Aorta (tissue), 5 donors: Measurements from ENCODE around the gene NR4A3. TPM values are rescaled to one million over a fixed set of nuclear protein-coding genes. Genes with fewer than 3 reads are reported as not detected.
A peak's percentile ranks its signal among the peaks of the same experiment; 100 is the strongest.
"Not testable (repeated sequence)": the region's sequence is repeated elsewhere in the genome, so short reads cannot be mapped to it uniquely, and the experiment has no call there.

Source experiments
- ATAC-seq: fragments of 200-7000 bp; cut with Tn5 transposase; one replicate; pipeline ENCODE4 v1.9.1; 2022; ENCODE audit warnings: moderate library complexity; ENCODE audit not compliant: low FRiP score
- DNase-seq, 2 donors: peaks; one replicate each; pipeline ENCODE4 v3.0.0-alpha.2; 2020
- H3K27ac ChIP-seq, 2 donors: one replicate each; pipeline ENCODE4 v1.5.1; 2013; ENCODE audit warnings: low read length in 2 of 2, mild to moderate bottlenecking in 2 of 2, moderate library complexity in 2 of 2, control low read depth in 1 of 2, inconsistent platforms in 1 of 2, low read depth in 1 of 2
- H3K27me3 ChIP-seq, 2 donors: one replicate each; pipeline ENCODE4 v1.6.1; 2013; ENCODE audit warnings: control low read depth in 1 of 2, low read length in 1 of 2, mild to moderate bottlenecking in 1 of 2, moderate library complexity in 1 of 2; ENCODE audit not compliant: insufficient read depth in 2 of 2, control insufficient read depth in 1 of 2
- H3K36me3 ChIP-seq, 2 donors: one replicate each; pipeline ENCODE4 v1.6.1; 2013; ENCODE audit warnings: control low read depth in 1 of 2, low read length in 1 of 2, mild to moderate bottlenecking in 1 of 2; ENCODE audit not compliant: insufficient read depth in 2 of 2, control insufficient read depth in 1 of 2
- H3K4me1 ChIP-seq, 2 donors: one replicate each; pipeline ENCODE4 v1.6.1; 2013; ENCODE audit warnings: low read length in 2 of 2, control low read depth in 1 of 2, mild to moderate bottlenecking in 1 of 2, moderate library complexity in 1 of 2; ENCODE audit not compliant: insufficient read depth in 2 of 2, control insufficient read depth in 1 of 2
- H3K4me3 ChIP-seq, 2 donors: one replicate each; pipeline ENCODE4 v1.5.1; 2013; ENCODE audit warnings: low read length in 2 of 2, control low read depth in 1 of 2, mild to moderate bottlenecking in 1 of 2
- H3K9me3 ChIP-seq: one replicate; pipeline ENCODE4 v1.6.1; 2013; ENCODE audit warnings: mild to moderate bottlenecking, low read length; ENCODE audit not compliant: control insufficient read depth
- WGBS, 2 donors: extraction: QIAGEN DNeasy Blood & Tissue Kit; methylation state at CpG; one replicate each; pipeline ENCODE4 v1.1.7; 2013; 5-methylcytosine and 5-hydroxymethylcytosine counted together
- intact Hi-C, 2 donors: fragments of 100-400 bp; cut with DNase I; formaldehyde crosslinking; loops; one replicate each; pipeline versions ENCODE4 v1.14.2 to v1.15.0; 2022
- polyA plus RNA-seq, 2 donors: library from polyadenylated mRNA; stranded (reverse); fragments of 200-250 nt; gene quantifications; one replicate each; pipeline ENCODE4 v1.2.3, GENCODE V29; 2013
- total RNA-seq, 2 donors: library from RNA; stranded (reverse); fragmentation: NEBNext Ultra II Directional; extraction: Animal tissue kit (Norgen Biotek cat#: 25700); gene quantifications; one replicate each; pipeline ENCODE4 v1.2.1, GENCODE V29; 2021
- donor health status: healthy with polysubstance abuse.
- donor health status: Bipolar disorder and iron deficiency.
- donor health status: DM: no; HTN: no; CAD: no.
- donor health status: DM: no; HTN: no; CAD: no.
- donor health status: DM: yes; HTN: yes; CAD: no.

Gene NR4A3
- total and polyA plus RNA-seq, 4 donors, result 0.50 to 60.3 (median 14.1) TPM

DNA sequence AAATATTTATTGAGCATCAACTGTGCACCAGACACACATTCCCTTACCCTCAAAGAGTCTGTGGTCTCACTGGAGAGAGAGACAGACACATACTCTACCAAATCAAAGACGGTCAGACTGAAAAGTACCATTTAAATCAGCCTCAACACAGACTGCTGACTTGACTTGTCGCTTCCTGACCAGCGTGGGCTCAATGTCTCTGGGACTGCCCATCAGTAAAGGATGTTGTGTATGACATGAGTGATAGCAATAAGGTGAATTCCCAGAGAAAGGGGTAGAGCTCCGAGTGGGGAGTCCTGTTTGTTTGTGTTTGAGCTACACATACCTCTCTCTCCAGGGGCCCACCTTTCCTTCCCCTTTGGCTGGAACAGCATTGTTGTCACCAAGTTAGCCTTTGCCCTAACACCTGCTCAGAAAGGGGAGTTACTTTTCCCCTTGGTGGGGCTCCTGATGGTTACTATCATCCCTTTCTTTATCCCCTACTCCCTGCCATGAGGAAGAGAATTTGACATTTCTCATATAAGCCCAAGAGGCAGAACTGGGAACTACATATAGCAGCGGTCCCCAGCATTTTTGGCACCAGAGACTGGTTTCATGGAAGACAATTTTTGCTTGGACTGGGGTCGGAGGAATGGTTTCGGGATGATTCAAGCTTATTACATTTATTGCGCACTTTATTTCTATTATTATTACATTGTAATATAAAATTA is 33.9 kb downstream of the NR4A3 start:
- Histone ChIP-seq H3K4me1 (peaks cover 0 to under 1% of the 10 kb centered on the region in 2 donors), H3K27me3 (no peaks in the 10 kb centered on the region), H3K27ac (no peak overlapping the region), H3K36me3 (no peaks in the 10 kb centered on the region), H3K9me3 (no peaks in the 10 kb centered on the region), H3K4me3 (no peak overlapping the region)
- no peak for DNase-seq
- 88 to 89% methylated on average over 8 of the region's 8 CpGs for WGBS, 2 donors
- intact Hi-C loops, result no loop called here
- ATAC-seq, result no peak

DNA sequence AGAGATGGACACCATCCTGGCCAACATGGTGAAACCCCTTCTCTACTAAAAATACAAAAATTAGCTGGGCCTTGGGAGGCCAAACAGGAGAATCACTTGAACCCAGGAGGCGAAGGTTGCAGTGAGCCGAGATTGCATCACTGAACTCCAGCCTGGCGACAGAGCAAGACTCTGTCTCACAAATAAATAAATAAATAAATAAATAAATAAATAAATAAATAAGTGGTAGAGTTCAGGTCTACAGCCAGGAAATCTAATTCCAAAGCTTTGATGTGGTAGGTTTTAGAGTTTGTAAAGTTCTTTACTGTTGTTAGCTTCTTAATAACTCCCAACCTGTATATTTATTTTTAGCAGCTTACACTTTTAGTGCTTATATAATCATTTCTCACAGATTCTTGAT is 35.9 kb downstream of the NR4A3 start:
- WGBS, 2 donors, result 95 to 96% methylated on average over 3 of the region's 3 CpGs
- ATAC-seq, H3K4me1 ChIP-seq, intact Hi-C loops, H3K36me3 ChIP-seq, H3K27ac ChIP-seq, DNase-seq, H3K27me3 ChIP-seq, H3K4me3 ChIP-seq, H3K9me3 ChIP-seq: not testable (repeated sequence)

DNA sequence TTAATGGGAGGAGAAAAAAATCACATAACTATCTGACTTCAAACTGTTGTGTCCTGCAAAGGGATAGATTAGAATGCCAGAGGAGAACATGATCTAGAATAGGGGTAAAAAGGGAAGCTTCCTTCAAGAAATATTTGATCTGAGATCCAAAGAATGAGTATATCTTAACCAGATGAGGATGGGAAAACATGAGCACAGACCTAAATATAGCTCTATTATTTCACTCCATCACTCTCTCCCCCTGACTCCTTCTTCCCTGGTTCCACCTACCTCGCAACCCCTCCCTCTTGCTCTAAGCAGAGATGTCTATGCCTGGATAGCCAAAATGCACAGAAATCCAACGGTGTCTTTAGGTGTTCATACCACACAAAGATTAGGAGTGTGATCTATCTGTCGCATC is 36.4 kb downstream of the NR4A3 start:
- Histone ChIP-seq H3K36me3 (no peaks in the 10 kb centered on the region), H3K4me3 (no peak overlapping the region), H3K9me3 (no peaks in the 10 kb centered on the region), H3K27ac (no peak overlapping the region), H3K27me3 (no peaks in the 10 kb centered on the region), H3K4me1 (peaks cover 0 to 1% of the 10 kb centered on the region in 2 donors)
- ATAC-seq, result no peak
- no peak for DNase-seq
- intact Hi-C loops, result no loop called here
- 95 to 99% methylated on average over 3 of the region's 3 CpGs for WGBS, 2 donors

DNA sequence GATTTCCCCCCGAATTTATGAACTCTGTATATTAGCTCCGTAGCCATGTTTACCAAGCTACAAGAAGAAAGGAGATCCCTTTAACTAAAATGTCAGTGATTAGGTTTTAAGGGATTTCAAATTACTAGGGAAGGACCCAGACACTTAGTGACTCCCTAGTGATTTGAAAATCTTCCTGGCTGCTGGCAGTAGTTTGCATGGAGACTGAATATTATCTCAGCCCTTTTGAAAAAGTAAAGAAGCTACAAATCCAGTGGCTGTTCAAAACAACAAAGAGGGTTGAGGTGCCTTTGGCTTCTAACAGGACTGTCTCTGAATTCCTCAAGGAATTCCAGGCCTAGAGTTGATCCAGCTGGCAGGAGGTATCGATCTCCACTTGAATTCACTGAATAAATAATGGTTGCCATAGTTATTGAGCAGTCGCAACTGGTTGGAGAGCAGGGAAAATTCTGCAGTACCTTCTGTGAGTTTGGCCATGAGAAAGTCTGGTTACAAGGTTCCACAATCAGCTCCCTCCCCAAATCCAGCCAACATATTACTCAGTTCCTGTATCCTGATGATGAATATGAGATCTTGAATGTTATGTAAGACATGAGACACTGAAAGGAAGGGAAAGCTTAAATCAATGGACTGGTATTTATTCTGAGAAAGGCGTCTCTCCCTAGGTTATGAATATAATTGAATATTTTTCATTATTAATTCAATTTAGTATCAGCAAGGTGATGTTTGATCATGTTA is 37.7 kb downstream of the NR4A3 start:
- ATAC-seq, result peak; percentile 38
- WGBS, 2 donors, result 61 to 68% methylated on average over 5 of the region's 5 CpGs
- Histone ChIP-seq H3K36me3 (peaks cover 0 to 4% of the 10 kb centered on the region in 2 donors), H3K4me3 (no peak overlapping the region), H3K27ac (no peak overlapping the region), H3K27me3 (no peaks in the 10 kb centered on the region), H3K4me1 (peaks cover 0 to 1% of the 10 kb centered on the region in 2 donors), H3K9me3 (no peaks in the 10 kb centered on the region)
- DNase-seq, result no peak
- intact Hi-C loops, result no loop called here

DNA sequence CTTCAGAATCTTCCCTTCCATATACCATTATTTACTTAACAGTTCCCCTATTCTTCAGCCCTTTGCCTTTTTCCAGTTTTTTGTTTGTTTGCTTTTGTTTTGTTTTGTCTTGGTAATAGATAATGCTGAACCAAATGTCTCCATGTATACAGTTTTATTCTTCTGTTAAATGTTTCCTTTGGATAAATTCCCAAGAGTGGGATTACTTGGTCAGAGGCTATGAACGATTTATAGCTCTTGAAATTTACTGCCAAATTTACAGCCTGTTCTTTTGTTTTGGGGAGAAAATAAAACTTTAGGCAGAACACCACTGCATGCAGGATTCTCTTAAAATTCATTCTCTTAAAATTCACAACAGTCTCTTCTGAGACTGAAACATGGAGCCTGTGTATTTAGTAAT is 38.6 kb downstream of the NR4A3 start:
- Histone ChIP-seq H3K27ac (no peak overlapping the region), H3K4me3 (no peak overlapping the region)

DNA sequence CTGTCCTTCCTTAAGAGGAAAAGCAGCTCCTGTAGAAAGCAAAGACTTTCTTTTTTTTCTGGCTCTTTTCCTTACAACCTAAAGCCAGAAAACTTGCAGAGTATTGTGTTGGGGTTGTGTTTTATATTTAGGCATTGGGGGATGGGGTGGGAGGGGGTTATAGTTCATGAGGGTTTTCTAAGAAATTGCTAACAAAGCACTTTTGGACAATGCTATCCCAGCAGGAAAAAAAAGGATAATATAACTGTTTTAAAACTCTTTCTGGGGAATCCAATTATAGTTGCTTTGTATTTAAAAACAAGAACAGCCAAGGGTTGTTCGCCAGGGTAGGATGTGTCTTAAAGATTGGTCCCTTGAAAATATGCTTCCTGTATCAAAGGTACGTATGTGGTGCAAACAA is 42.3 kb downstream of the NR4A3 start:
- Histone ChIP-seq H3K27me3 (no peaks in the 10 kb centered on the region), H3K4me1 (peaks cover 0 to 1% of the 10 kb centered on the region in 2 donors), H3K27ac (no peak overlapping the region), H3K4me3 (no peak overlapping the region), H3K36me3 (peaks cover 0 to 6% of the 10 kb centered on the region in 2 donors), H3K9me3 (no peaks in the 10 kb centered on the region)
- intact Hi-C loops, result no loop called here
- DNase-seq (no peak), ATAC-seq (no peak)
- WGBS, 2 donors, result 95 to 98% methylated on average over 2 of the region's 2 CpGs

More for the DNA sequence above, 38.6 kb downstream of the NR4A3 start:
- intact Hi-C loops, result no loop called here
- Histone ChIP-seq H3K27me3 (no peaks in the 10 kb centered on the region), H3K9me3 (no peaks in the 10 kb centered on the region), H3K4me1 (peaks cover 0 to 1% of the 10 kb centered on the region in 2 donors), H3K36me3 (peaks cover 0 to 6% of the 10 kb centered on the region in 2 donors)
- 4 to 9% methylated on average over 1 of the region's 1 CpG for WGBS, 2 donors
- DNase-seq, result no peak
- no peak for ATAC-seq

DNA sequence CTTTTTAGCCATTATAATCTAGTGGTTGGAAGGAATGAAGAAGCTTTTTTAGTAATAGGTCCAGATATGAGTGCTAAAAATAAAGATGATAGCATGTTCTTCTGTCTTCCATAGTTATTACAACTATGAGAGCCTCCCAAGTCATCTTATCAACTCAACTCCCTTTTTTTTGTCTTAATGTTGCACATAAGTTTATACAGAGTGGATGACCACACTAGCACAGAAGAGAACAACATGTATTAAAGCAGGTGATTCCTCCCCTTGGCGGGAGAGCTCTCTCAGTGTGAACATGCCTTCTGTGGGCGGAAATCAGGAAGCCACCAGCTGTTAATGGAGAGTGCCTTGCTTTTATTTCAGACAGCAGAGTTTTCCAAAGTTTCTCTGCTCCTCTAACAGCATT is 44.7 kb downstream of the NR4A3 start:
- DNase-seq, result no peak
- intact Hi-C loops, result no loop called here
- Histone ChIP-seq H3K27ac (no peak overlapping the region), H3K27me3 (no peaks in the 10 kb centered on the region), H3K4me1 (no peaks in the 10 kb centered on the region), H3K9me3 (no peaks in the 10 kb centered on the region), H3K36me3 (peaks cover 0 to 6% of the 10 kb centered on the region in 2 donors), H3K4me3 (no peak overlapping the region)
- no peak for ATAC-seq
- 77 to 85% methylated on average over 2 of the region's 2 CpGs for WGBS, 2 donors

DNA sequence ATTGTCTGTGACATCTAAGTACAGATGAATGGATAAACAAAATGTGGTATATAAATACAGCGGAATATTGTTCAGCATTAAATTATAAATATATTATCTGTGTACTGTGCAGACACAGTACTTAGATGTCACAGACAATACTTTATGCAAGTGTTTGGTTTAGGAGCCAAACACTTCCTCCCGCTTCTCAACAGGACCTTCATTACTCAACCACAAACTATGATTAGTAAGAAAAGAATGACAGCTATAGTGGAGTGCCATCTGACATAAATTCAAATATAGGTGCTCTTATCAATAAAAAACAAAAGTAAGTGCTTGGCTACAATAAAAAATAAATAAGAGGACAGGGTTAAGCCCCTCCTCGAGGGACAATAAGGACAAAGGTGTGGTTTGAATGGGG is 45.9 kb downstream of the NR4A3 start:
- intact Hi-C loops, result no loop called here

DNA sequence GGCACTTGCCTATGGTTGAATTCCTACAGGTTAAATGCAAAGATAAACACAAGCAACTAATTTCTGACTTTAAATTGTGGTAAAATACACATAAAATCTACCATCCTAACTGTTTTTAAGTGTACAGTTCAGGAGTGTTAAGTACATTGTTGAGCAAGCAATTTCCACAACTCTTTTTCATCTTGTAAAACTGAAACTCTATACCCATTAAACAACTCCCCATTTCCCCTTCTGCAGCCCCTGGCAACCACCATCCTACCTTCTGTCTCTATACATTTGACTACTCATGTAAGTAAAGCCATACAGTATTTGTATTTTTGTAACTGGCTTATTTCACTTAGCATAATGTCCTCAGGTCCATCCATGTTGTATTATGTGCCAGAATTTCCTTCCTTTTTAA is 46.3 kb downstream of the NR4A3 start:
- intact Hi-C loops, result no loop called here
- ATAC-seq, result no peak
- H3K36me3 ChIP-seq, result peaks cover 0 to 6% of the 10 kb centered on the region in 2 donors
- H3K27me3 ChIP-seq, result no peaks in the 10 kb centered on the region
- no peaks in the 10 kb centered on the region for H3K4me1 ChIP-seq
- H3K27ac ChIP-seq, result no peak overlapping the region
- H3K4me3 ChIP-seq, result no peak overlapping the region
- no peak for DNase-seq
- H3K9me3 ChIP-seq, result no peaks in the 10 kb centered on the region

More for the DNA sequence above, 45.9 kb downstream of the NR4A3 start:
- DNase-seq (no peak), ATAC-seq (no peak)
- WGBS, 2 donors, result 59 to 72% methylated on average over 3 of the region's 3 CpGs
- Histone ChIP-seq H3K27me3 (no peaks in the 10 kb centered on the region), H3K36me3 (peaks cover 0 to 6% of the 10 kb centered on the region in 2 donors), H3K4me3 (no peak overlapping the region), H3K9me3 (no peaks in the 10 kb centered on the region), H3K27ac (no peak overlapping the region), H3K4me1 (no peaks in the 10 kb centered on the region)
